ENCODE measurements around the gene CYBA. TPM values are rescaled to one million over a fixed set of nuclear protein-coding genes. Genes with fewer than 3 reads are reported as not detected.

Gene CYBA
- polyA plus RNA-seq, 1 donor (not counting 4 experiments of a cell fraction or from before 2014, with no cell fraction given), result 4.4 TPM

- no peak for DNase-seq (ENCODE audit: low read depth, low spot score)
- no peaks in the 10 kb centered on the region for H4K20me1 ChIP-seq (ENCODE audit: control insufficient read depth, extremely low read depth, insufficient read depth, low read length)
- no peaks in the 10 kb centered on the region for H3K9me1 ChIP-seq (ENCODE audit: control insufficient read depth, extremely low read depth, insufficient read depth, low read length)
- no peak for FAIRE-seq
- H3K9me3 ChIP-seq (ENCODE audit: control insufficient read depth, low read depth, low read length), result no peaks in the 10 kb centered on the region
- no peak overlapping the region for H3K9ac ChIP-seq (ENCODE audit: control insufficient read depth, extremely low read depth, insufficient read depth, low read length)
- H3K27me3 ChIP-seq (ENCODE audit: control insufficient read depth, extremely low read depth, insufficient read depth, low read length), result peaks cover 9% of the 10 kb centered on the region
- dilution Hi-C loops (cut with MboI; ENCODE audit: extremely low pct_ligation_motif_present, low sequenced_read_pairs), result no loop called here
- TF ChIP-seq CTCF (optimal IDR thresholded peaks at IDR 0.05 in 1 of 3, IDR thresholded peaks at IDR 0.05 in 1 of 3, conservative IDR thresholded peaks at IDR 0.05 in 1 of 3; ENCODE audit: extremely low read depth in 1 of 3, insufficient read depth in 2 of 3, low read length in 3 of 3) (no peak), EZH2 (IDR thresholded peaks at IDR 0.05; ENCODE audit: low read length) (no peak)
- no peaks in the 10 kb centered on the region for H3K4me1 ChIP-seq (ENCODE audit: control insufficient read depth, extremely low read depth, insufficient read depth, low read length)
- H3K4me2 ChIP-seq (ENCODE audit: control insufficient read depth, extremely low read depth, insufficient read depth, low read depth, low read length), result no peak overlapping the region
- H3K27ac ChIP-seq (ENCODE audit: control insufficient read depth, insufficient read depth, low read length), result no peak overlapping the region
- H3K79me2 ChIP-seq (ENCODE audit: control insufficient read depth, insufficient read depth, low read length), result no peaks in the 10 kb centered on the region
- peaks cover 0 to 6% of the 10 kb centered on the region in 2 experiments for H3K36me3 ChIP-seq (ENCODE audit: control insufficient read depth in 2 of 2, extremely low read depth in 1 of 2, insufficient read depth in 2 of 2, low read length in 2 of 2)
- no peak overlapping the region for H2AFZ ChIP-seq (ENCODE audit: control insufficient read depth, low read length)
- no peak overlapping the region for H3K4me3 ChIP-seq (ENCODE audit: control insufficient read depth in 2 of 3, extremely low read depth in 1 of 3, insufficient read depth in 2 of 3, low read depth in 1 of 3, low read length in 3 of 3)
These were observed 25.8 kb upstream of the CYBA start for GRCh38 chr16:88676502-88677242.

GRCh38 chr16:88673716-88674379, 23.0 kb upstream of the CYBA start:
- TF ChIP-seq EZH2 (IDR thresholded peaks at IDR 0.05; ENCODE audit: low read length), result no peak
- TF ChIP-seq CTCF (optimal IDR thresholded peaks at IDR 0.05 in 1 of 3, IDR thresholded peaks at IDR 0.05 in 1 of 3, conservative IDR thresholded peaks at IDR 0.05 in 1 of 3; ENCODE audit: extremely low read depth in 1 of 3, insufficient read depth in 2 of 3, low read length in 3 of 3), result no peak
- Histone ChIP-seq H3K27me3 (ENCODE audit: control insufficient read depth, extremely low read depth, insufficient read depth, low read length) (peaks cover 4% of the 10 kb centered on the region), H2AFZ (ENCODE audit: control insufficient read depth, low read length) (no peak overlapping the region), H4K20me1 (ENCODE audit: control insufficient read depth, extremely low read depth, insufficient read depth, low read length) (no peaks in the 10 kb centered on the region), H3K27ac (ENCODE audit: control insufficient read depth, insufficient read depth, low read length) (no peak overlapping the region), H3K79me2 (ENCODE audit: control insufficient read depth, insufficient read depth, low read length) (no peaks in the 10 kb centered on the region), H3K4me2 (ENCODE audit: control insufficient read depth, extremely low read depth, insufficient read depth, low read depth, low read length) (no peak overlapping the region), H3K36me3 (ENCODE audit: control insufficient read depth in 2 of 2, extremely low read depth in 1 of 2, insufficient read depth in 2 of 2, low read length in 2 of 2) (peaks cover 0 to 8% of the 10 kb centered on the region in 2 experiments), H3K9me1 (ENCODE audit: control insufficient read depth, extremely low read depth, insufficient read depth, low read length) (no peaks in the 10 kb centered on the region), H3K4me3 (ENCODE audit: control insufficient read depth in 2 of 3, extremely low read depth in 1 of 3, insufficient read depth in 2 of 3, low read depth in 1 of 3, low read length in 3 of 3) (no peak overlapping the region), H3K9ac (ENCODE audit: control insufficient read depth, extremely low read depth, insufficient read depth, low read length) (no peak overlapping the region), H3K9me3 (ENCODE audit: control insufficient read depth, low read depth, low read length) (no peaks in the 10 kb centered on the region), H3K4me1 (ENCODE audit: control insufficient read depth, extremely low read depth, insufficient read depth, low read length) (no peaks in the 10 kb centered on the region)
- dilution Hi-C loops (cut with MboI; ENCODE audit: extremely low pct_ligation_motif_present, low sequenced_read_pairs), result loop anchor here (25.0 kb wide), 1 partner anchor 88 kb away; no protein-coding TSS in a partner anchor
- DNase-seq (ENCODE audit: low read depth, low spot score) (no peak), FAIRE-seq (no peak)
